ENCODE data around the gene PITPNM1.
"Not testable (repeated sequence)": the region's sequence is repeated elsewhere in the genome, so short reads cannot be mapped to it uniquely, and the experiment has no call there.

Gene PITPNM1

GRCh38 chr11:67490727-67491065 is 14.5 kb downstream of the PITPNM1 start:
- no peak for DNase-seq (ENCODE audit: extremely low read depth, low read depth)
- TF ChIP-seq CTCF (IDR thresholded peaks at IDR 0.05; ENCODE audit: low read depth, low read length): no peak

GRCh38 chr11:67489885-67490726 is 15.1 kb downstream of the PITPNM1 start:
- TF ChIP-seq CTCF (IDR thresholded peaks at IDR 0.05; ENCODE audit: low read depth, low read length): no peak
- no peak for DNase-seq (ENCODE audit: extremely low read depth, low read depth)

GRCh38 chr11:67489203-67489884 is 15.8 kb downstream of the PITPNM1 start:
- DNase-seq (ENCODE audit: extremely low read depth, low read depth): no peak
- no peak for TF ChIP-seq CTCF (IDR thresholded peaks at IDR 0.05; ENCODE audit: low read depth, low read length)

GRCh38 chr11:67486481-67487195 is 18.5 kb downstream of the PITPNM1 start:
- no peak for DNase-seq (ENCODE audit: extremely low read depth, low read depth)
- no peak for TF ChIP-seq CTCF (IDR thresholded peaks at IDR 0.05; ENCODE audit: low read depth, low read length)

GRCh38 chr11:67485873-67486361 is 19.2 kb downstream of the PITPNM1 start:
- not testable (repeated sequence) for DNase-seq (ENCODE audit: extremely low read depth, low read depth)

GRCh38 chr11:67484847-67485311 is 20.3 kb downstream of the PITPNM1 start:
- DNase-seq (ENCODE audit: extremely low read depth, low read depth): no peak
- no peak for TF ChIP-seq CTCF (IDR thresholded peaks at IDR 0.05; ENCODE audit: low read depth, low read length)

- no peak for DNase-seq (ENCODE audit: extremely low read depth, low read depth)
- no peak for TF ChIP-seq CTCF (IDR thresholded peaks at IDR 0.05; ENCODE audit: low read depth, low read length)
Measured at GRCh38 chr11:67483831-67484665, 21.1 kb downstream of the PITPNM1 start.

Measured in AG09319 (cell line).